Sigmoid colon (tissue), 4 donors: ENCODE data around the gene BIRC2.

Experiments used
- POLR2AphosphoS5 ChIP-seq, 4 donors: sonication (generic); formaldehyde crosslinking; IDR thresholded peaks; one replicate each; pipeline ENCODE4 v1.6.1; 2017; ENCODE audit warnings: antibody characterized with exemption in 4 of 4
- TF ChIP-seq, protein P1 (sequence below), 4 experiments: fragments of 450-650 bp in 3 of 4; fragments of 200-600 bp in 1 of 4; IDR thresholded peaks; one replicate each; pipeline ENCODE4 v1.5.1; 2016 to 2019; ENCODE audit warnings: antibody characterized with exemption in 4 of 4, mild to moderate bottlenecking in 3 of 4, moderate library complexity in 2 of 4

DNA sequence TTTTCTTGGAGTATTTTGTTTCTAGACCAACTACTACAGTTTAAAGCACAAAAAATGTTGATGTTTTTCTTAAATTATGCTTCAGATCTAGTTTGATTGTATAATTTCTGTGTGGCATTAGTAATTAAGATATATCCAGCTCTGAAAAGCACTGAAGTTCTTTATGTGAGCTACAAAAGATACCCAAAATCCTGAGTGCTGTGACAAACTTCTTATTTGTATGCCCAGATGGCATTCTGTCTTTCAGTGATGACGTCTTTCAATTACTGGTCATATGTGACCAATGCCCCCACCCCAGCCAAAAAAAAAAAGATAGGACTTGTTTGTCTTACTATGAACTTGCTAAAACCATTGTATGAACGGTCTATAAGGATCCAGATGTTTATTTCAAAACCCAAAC is 51.3 kb downstream of the BIRC2 start:
- TF ChIP-seq, protein P1, sequence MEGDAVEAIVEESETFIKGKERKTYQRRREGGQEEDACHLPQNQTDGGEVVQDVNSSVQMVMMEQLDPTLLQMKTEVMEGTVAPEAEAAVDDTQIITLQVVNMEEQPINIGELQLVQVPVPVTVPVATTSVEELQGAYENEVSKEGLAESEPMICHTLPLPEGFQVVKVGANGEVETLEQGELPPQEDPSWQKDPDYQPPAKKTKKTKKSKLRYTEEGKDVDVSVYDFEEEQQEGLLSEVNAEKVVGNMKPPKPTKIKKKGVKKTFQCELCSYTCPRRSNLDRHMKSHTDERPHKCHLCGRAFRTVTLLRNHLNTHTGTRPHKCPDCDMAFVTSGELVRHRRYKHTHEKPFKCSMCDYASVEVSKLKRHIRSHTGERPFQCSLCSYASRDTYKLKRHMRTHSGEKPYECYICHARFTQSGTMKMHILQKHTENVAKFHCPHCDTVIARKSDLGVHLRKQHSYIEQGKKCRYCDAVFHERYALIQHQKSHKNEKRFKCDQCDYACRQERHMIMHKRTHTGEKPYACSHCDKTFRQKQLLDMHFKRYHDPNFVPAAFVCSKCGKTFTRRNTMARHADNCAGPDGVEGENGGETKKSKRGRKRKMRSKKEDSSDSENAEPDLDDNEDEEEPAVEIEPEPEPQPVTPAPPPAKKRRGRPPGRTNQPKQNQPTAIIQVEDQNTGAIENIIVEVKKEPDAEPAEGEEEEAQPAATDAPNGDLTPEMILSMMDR (IDR thresholded peaks at IDR 0.05) = no peak
- no peak for TF ChIP-seq POLR2AphosphoS5 (IDR thresholded peaks at IDR 0.05)
